ENCODE results near the gene MAB21L2. TPM values are rescaled to one million over a fixed set of nuclear protein-coding genes. Genes with fewer than 3 reads are reported as not detected.

Gene MAB21L2
- total RNA-seq, 1 experiment from 2014 or later = not detected

DNA sequence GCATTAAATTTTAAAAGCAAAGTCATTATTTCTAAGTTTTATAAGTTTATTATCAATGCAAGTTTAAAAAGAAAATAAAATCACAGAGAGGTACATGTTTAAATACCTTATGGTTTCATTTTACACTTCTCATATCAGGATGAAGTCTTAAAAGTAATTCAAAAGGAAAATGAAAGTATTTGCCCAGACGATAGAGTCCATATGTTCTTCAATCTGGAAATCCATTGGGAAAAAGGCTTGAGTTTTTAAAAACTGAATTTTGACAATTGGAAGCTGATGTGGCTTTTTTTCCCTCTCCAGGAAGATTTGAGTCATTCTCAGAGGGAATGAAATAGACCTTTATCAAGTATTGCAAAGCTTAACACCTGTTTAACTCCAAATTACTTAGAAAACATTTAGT, 37.1 kb downstream of the MAB21L2 start:
- no peak overlapping the region for H2BK5ac ChIP-seq (ENCODE audit: insufficient read length, low read length)
- no peak overlapping the region for H3T11ph ChIP-seq (ENCODE audit: low read length)
- H2BK120ac ChIP-seq (ENCODE audit: low read depth, low read length, poor library complexity, severe bottlenecking) = no peak overlapping the region
- TF ChIP-seq, protein P1, sequence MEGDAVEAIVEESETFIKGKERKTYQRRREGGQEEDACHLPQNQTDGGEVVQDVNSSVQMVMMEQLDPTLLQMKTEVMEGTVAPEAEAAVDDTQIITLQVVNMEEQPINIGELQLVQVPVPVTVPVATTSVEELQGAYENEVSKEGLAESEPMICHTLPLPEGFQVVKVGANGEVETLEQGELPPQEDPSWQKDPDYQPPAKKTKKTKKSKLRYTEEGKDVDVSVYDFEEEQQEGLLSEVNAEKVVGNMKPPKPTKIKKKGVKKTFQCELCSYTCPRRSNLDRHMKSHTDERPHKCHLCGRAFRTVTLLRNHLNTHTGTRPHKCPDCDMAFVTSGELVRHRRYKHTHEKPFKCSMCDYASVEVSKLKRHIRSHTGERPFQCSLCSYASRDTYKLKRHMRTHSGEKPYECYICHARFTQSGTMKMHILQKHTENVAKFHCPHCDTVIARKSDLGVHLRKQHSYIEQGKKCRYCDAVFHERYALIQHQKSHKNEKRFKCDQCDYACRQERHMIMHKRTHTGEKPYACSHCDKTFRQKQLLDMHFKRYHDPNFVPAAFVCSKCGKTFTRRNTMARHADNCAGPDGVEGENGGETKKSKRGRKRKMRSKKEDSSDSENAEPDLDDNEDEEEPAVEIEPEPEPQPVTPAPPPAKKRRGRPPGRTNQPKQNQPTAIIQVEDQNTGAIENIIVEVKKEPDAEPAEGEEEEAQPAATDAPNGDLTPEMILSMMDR (conservative IDR thresholded peaks at IDR 0.05) = no peak
- H3K27me3 ChIP-seq (ENCODE audit: insufficient read depth, low read length) = no peaks in the 10 kb centered on the region
- no peak overlapping the region for H3K23ac ChIP-seq (ENCODE audit: insufficient read length, low read depth, low read length)
- H2BK15ac ChIP-seq (ENCODE audit: low read depth, low read length) = no peak overlapping the region
- no peaks in the 10 kb centered on the region for H3K23me2 ChIP-seq (ENCODE audit: insufficient read length, low read depth, low read length, poor library complexity, severe bottlenecking)
- Mint-ChIP-seq H3K9me3 (peaks cover 0 to 4% of the 10 kb centered on the region in 2 experiments; a peak in 1 of 5 replicates), H3K4me3 (no peak overlapping the region), H3K4me1 (peaks cover 6 to 7% of the 10 kb centered on the region in 2 experiments), H3K27me3 (ENCODE audit: low read depth) (no peaks in the 10 kb centered on the region), H3K36me3 (ENCODE audit: insufficient read depth in 1 of 3, low read depth in 3 of 3) (0 out of 7 replicates have a peak, but pooled peaks cover 0 to 9% (median 0%) of the 10 kb centered on the region in 3 experiments), H3K27ac (no peak overlapping the region)
- WGBS (ENCODE audit: extremely low coverage, insufficient read length, low lambda C conversion rate) = no CpG with 5 or more reads among the region's 1 CpG
- H2BK20ac ChIP-seq (ENCODE audit: low read depth, low read length, poor library complexity, severe bottlenecking) = no peak overlapping the region
- H3K79me2 ChIP-seq (ENCODE audit: insufficient read depth, low read length) = no peaks in the 10 kb centered on the region
- H2BK12ac ChIP-seq (ENCODE audit: insufficient read length, low read depth, low read length) = no peak overlapping the region
- H3K79me1 ChIP-seq (ENCODE audit: insufficient read depth, low read depth, low read length, poor library complexity, severe bottlenecking) = no peaks in the 10 kb centered on the region
- H3K14ac ChIP-seq (ENCODE audit: insufficient read depth, low read length) = no peak overlapping the region
- H4K91ac ChIP-seq (ENCODE audit: insufficient read length, low read depth, low read length) = no peak overlapping the region
- H3K27ac ChIP-seq (ENCODE audit: insufficient read length, low read depth, low read length) = no peak overlapping the region
- H3K18ac ChIP-seq (ENCODE audit: insufficient read length, low read depth, low read length) = no peak overlapping the region
- no peak overlapping the region for H2AFZ ChIP-seq (ENCODE audit: low read length)
- no peak overlapping the region for H4K8ac ChIP-seq (replicated peaks; ENCODE audit: insufficient read length, low read depth, low read length)
- no peak overlapping the region for H3K9ac ChIP-seq (ENCODE audit: extremely low read depth, insufficient read length, low read length)
- no peaks in the 10 kb centered on the region for H3K4me1 ChIP-seq (ENCODE audit: insufficient read depth, low read length)
- H3K9me3 ChIP-seq (ENCODE audit: control insufficient read depth, low read depth, low read length) = no peaks in the 10 kb centered on the region
- no peak overlapping the region for H3K56ac ChIP-seq (ENCODE audit: insufficient read length, low read depth, low read length)
- H2AK5ac ChIP-seq (ENCODE audit: insufficient read length, low read length) = no peak overlapping the region
- no peak overlapping the region for H4K5ac ChIP-seq (ENCODE audit: insufficient read length, low read depth, low read length)
- H4K20me1 ChIP-seq (ENCODE audit: control insufficient read depth, insufficient read depth, insufficient read length) = no peaks in the 10 kb centered on the region
- H3K4me2 ChIP-seq (ENCODE audit: insufficient read depth, insufficient read length, low read length) = no peak overlapping the region
- H3K4ac ChIP-seq (ENCODE audit: low read depth, low read length) = no peak overlapping the region
- no peak for DNase-seq

Measured in H9 (cell line).